Gastrocnemius medialis (tissue), 4 donors: Measurements from ENCODE around the gene TM9SF1.

Source experiments
- POLR2A ChIP-seq, 2 donors: fragments of 450-650 bp; IDR thresholded peaks; one replicate each; pipeline ENCODE4 v1.6.1; 2017; ENCODE audit warnings: antibody characterized with exemption in 2 of 2, mild to moderate bottlenecking in 2 of 2, moderate library complexity in 2 of 2
- TF ChIP-seq, protein P1 (sequence below), 5 experiments: fragments of 450-650 bp in 3 of 5; fragments of 200-600 bp in 2 of 5; sonication (generic) in 2 of 5; IDR thresholded peaks in 4 of 5; conservative IDR thresholded peaks in 1 of 5; 1 replicate in 4 of 5; 2 replicates in 1 of 5; pipeline ENCODE4 v1.5.1; 2016 to 2019; ENCODE audit warnings: antibody characterized with exemption in 5 of 5, mild to moderate bottlenecking in 3 of 5, moderate library complexity in 3 of 5

DNA sequence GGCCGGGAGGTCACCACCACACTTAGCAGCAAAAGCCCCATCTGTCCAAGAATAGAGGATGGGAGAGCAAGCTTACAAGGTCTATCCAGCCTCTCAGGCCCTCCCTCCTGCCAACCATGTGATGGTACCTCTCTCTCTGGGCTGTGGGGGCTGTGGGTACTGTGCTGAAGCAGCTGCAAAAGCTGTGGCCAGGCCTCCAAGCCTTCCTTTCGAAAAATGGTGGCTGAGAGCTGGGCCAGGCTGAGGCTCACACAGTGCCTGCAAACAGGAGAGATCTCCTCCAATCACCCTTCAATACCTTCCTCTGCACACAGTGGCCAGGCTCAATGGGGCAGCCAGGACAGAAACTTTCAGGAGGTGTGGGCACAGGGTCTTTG is 7.7 kb downstream of the TM9SF1 start:
- TF ChIP-seq POLR2A (IDR thresholded peaks at IDR 0.05) = no peak
- TF ChIP-seq, protein P1, sequence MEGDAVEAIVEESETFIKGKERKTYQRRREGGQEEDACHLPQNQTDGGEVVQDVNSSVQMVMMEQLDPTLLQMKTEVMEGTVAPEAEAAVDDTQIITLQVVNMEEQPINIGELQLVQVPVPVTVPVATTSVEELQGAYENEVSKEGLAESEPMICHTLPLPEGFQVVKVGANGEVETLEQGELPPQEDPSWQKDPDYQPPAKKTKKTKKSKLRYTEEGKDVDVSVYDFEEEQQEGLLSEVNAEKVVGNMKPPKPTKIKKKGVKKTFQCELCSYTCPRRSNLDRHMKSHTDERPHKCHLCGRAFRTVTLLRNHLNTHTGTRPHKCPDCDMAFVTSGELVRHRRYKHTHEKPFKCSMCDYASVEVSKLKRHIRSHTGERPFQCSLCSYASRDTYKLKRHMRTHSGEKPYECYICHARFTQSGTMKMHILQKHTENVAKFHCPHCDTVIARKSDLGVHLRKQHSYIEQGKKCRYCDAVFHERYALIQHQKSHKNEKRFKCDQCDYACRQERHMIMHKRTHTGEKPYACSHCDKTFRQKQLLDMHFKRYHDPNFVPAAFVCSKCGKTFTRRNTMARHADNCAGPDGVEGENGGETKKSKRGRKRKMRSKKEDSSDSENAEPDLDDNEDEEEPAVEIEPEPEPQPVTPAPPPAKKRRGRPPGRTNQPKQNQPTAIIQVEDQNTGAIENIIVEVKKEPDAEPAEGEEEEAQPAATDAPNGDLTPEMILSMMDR (IDR thresholded peaks at IDR 0.05 in 4 of 5, conservative IDR thresholded peaks at IDR 0.05 in 1 of 5) = no peak
